HepG2 (cell line): ENCODE results near the gene DDX39B. TPM values are rescaled to one million over a fixed set of nuclear protein-coding genes. Genes with fewer than 3 reads are reported as not detected.

Experiments used
- ATAC-seq: fragments of 200-7000 bp; cut with Tn5 transposase; 3 replicates; pipeline ENCODE4 v1.9.1; 2020; ENCODE audit warnings: mild to moderate bottlenecking, moderate library complexity
- BruUV-seq: library from RNA; stranded (reverse); fragments of 400-500 nt; replicated peaks from 2 replicates; lab custom pipeline; 2021; lab: Mats Ljungman, UMichigan
- CTCF ChIA-PET: fragments of 300-600 bp; formaldehyde crosslinking; extraction: SDS; loops from one replicate; lab custom pipeline; 2021; ENCODE audit warnings: low total read pairs, inconsistent platforms, low intra/inter-chr PET ratio; lab: Yijun Ruan, JAX
- POLR2A ChIA-PET: fragments of 350-600 bp; sonication (Branson Sonifier 250); formaldehyde crosslinking; loops from one replicate; lab custom pipeline; 2020; ENCODE audit warnings: antibody characterized with exemption, inconsistent platforms; lab: Yijun Ruan, JAX
- DNase-seq: peaks from one replicate; pipeline ENCODE4 v3.0.0-alpha.2; 2015; ENCODE audit warnings: low spot score
- FAIRE-seq: peaks from 3 replicates; lab custom pipeline; 2011; peaks lifted over from hg19 to GRCh38; lab: Jason Lieb, UNC
- H2AFZ ChIP-seq: one replicate; pipeline ENCODE4 v1.6.1; 2011; ENCODE audit warnings: low read length, inconsistent platforms
- H3K27ac ChIP-seq: fragments of 300-600 bp; 3 replicates; pipeline ENCODE4 v1.8.0; 2011; ENCODE audit warnings: mixed run types, mild to moderate bottlenecking, mixed read lengths, low read length, inconsistent platforms; ENCODE audit not compliant: insufficient read depth; ENCODE audit errors: extremely low read length
- H3K27me3 ChIP-seq, 2 experiments: fragments of 200-600 bp in 1 of 2; 2 replicates in 1 of 2; 3 replicates in 1 of 2; pipeline versions ENCODE4 v1.6.0 to v1.8.0; 2011; ENCODE audit warnings: low read length in 2 of 2, mild to moderate bottlenecking in 2 of 2, moderate library complexity in 2 of 2, inconsistent platforms in 1 of 2; ENCODE audit not compliant: insufficient read depth in 2 of 2, control insufficient read depth in 1 of 2
- H3K36me3 ChIP-seq, 2 experiments: fragments of 200-600 bp in 1 of 2; replicated peaks in 1 of 2; 2 replicates in 1 of 2; 3 replicates in 1 of 2; pipeline versions ENCODE4 v1.5.1 to v1.8.0; 2011; ENCODE audit warnings: low read length in 2 of 2, inconsistent platforms in 1 of 2; ENCODE audit not compliant: insufficient read depth in 2 of 2, control insufficient read depth in 1 of 2
- H3K4me1 ChIP-seq: 2 replicates; pipeline ENCODE4 v1.5.1; 2012; ENCODE audit warnings: low read length, inconsistent platforms; ENCODE audit not compliant: insufficient read depth
- H3K4me2 ChIP-seq: 2 replicates; pipeline ENCODE4 v1.6.0; 2011; ENCODE audit warnings: low read depth, low read length, inconsistent platforms
- H3K4me3 ChIP-seq, 3 experiments: fragments of 200-600 bp in 1 of 3; sonication (generic), shearing (Covaris generic) in 1 of 3; replicated peaks in 1 of 3; 2 replicates each; pipeline ENCODE4 v1.5.1; 2011 to 2016; ENCODE audit warnings: low read length in 3 of 3, inconsistent platforms in 2 of 3, low read depth in 2 of 3, mild to moderate bottlenecking in 2 of 3, control low read depth in 1 of 3, mixed read lengths in 1 of 3; ENCODE audit not compliant: insufficient read depth in 1 of 3
- H3K79me2 ChIP-seq: one replicate; pipeline ENCODE4 v1.6.1; 2011; ENCODE audit warnings: low read length, inconsistent platforms; ENCODE audit not compliant: insufficient read depth
- H3K9ac ChIP-seq: 2 replicates; pipeline ENCODE4 v1.6.0; 2011; ENCODE audit warnings: mild to moderate bottlenecking, low read depth, low read length, inconsistent platforms; ENCODE audit not compliant: insufficient read depth
- H3K9me3 ChIP-seq: 2 replicates; pipeline ENCODE4 v1.5.1; 2012; ENCODE audit warnings: mild to moderate bottlenecking, low read length
- H4K20me1 ChIP-seq: 2 replicates; pipeline ENCODE4 v1.6.0; 2011; ENCODE audit warnings: inconsistent platforms, mild to moderate bottlenecking, low read length, moderate library complexity; ENCODE audit not compliant: insufficient read depth
- AGO2 ChIP-seq: fragments of 200-400 bp; formaldehyde crosslinking; optimal IDR thresholded peaks from 2 replicates; pipeline ENCODE3; 2017; ENCODE audit warnings: mild to moderate bottlenecking, low read depth, low read length, moderate library complexity
- BRF2 ChIP-seq: sonication (generic); formaldehyde crosslinking; IDR thresholded peaks from 2 replicates; pipeline ENCODE4 v1.8.1; 2022; ENCODE audit warnings: mild to moderate bottlenecking, missing genetic modification reagents
- CHD2 ChIP-seq: IDR thresholded peaks from 2 replicates; pipeline ENCODE4 v1.6.1; 2011; ENCODE audit warnings: low read depth, low read length, improper control_type of control experiment
- CREB1 ChIP-seq, 2 experiments: fragments of 450-650 bp in 1 of 2; IDR thresholded peaks; 2 replicates each; pipeline ENCODE4 v1.6.1; 2016 to 2017; ENCODE audit warnings: control low read depth in 1 of 2, mild to moderate bottlenecking in 1 of 2, missing compliant biosample characterization in 1 of 2, missing genetic modification characterization in 1 of 2
- CREM ChIP-seq, 2 experiments: sonication (generic) in 1 of 2; formaldehyde crosslinking in 1 of 2; IDR thresholded peaks; 2 replicates each; pipeline versions ENCODE4 v1.4.0 to v1.6.1; 2016 to 2020; ENCODE audit warnings: antibody characterized with exemption in 1 of 2, mild to moderate bottlenecking in 1 of 2, missing genetic modification reagents in 1 of 2
- NFRKB ChIP-seq: fragments of 450-650 bp; IDR thresholded peaks from 2 replicates; pipeline ENCODE4 v1.6.1; 2017
- RARG ChIP-seq: sonication (generic); formaldehyde crosslinking; IDR thresholded peaks from 2 replicates; pipeline ENCODE4 v1.4.0; 2020; ENCODE audit warnings: low read depth, mild to moderate bottlenecking, missing genetic modification reagents
- TEAD2 ChIP-seq: sonication (generic); formaldehyde crosslinking; IDR thresholded peaks from 2 replicates; pipeline ENCODE4 v1.9.0; 2021; ENCODE audit warnings: missing genetic modification reagents
- TRIM24 ChIP-seq: sonication (generic); formaldehyde crosslinking; IDR thresholded peaks from 2 replicates; pipeline ENCODE4 v1.8.0; 2022; ENCODE audit warnings: mild to moderate bottlenecking, missing genetic modification reagents
- WIZ ChIP-seq: sonication (generic); formaldehyde crosslinking; IDR thresholded peaks from 2 replicates; pipeline ENCODE4 v1.5.1; 2020; ENCODE audit warnings: mild to moderate bottlenecking, missing genetic modification reagents
- ZNF160 ChIP-seq: sonication (generic); formaldehyde crosslinking; IDR thresholded peaks from 2 replicates; pipeline ENCODE4 v1.8.0; 2022; ENCODE audit warnings: mild to moderate bottlenecking, inconsistent platforms, missing genetic modification reagents
- ZNF24 ChIP-seq: fragments of 450-650 bp; IDR thresholded peaks from 2 replicates; pipeline ENCODE4 v1.6.1; 2017; ENCODE audit warnings: antibody characterized with exemption, mild to moderate bottlenecking
- ZNF547 ChIP-seq: sonication (generic); formaldehyde crosslinking; IDR thresholded peaks from 2 replicates; pipeline ENCODE4 v1.5.1; 2020; ENCODE audit warnings: mild to moderate bottlenecking, missing genetic modification reagents
- ZSCAN20 ChIP-seq: sonication (generic); formaldehyde crosslinking; IDR thresholded peaks from 2 replicates; pipeline ENCODE4 v1.4.0; 2020; ENCODE audit warnings: missing genetic modification reagents, mild to moderate bottlenecking, borderline replicate concordance
- WGBS: methylation state at CpG from one replicate; pipeline ENCODE4 v1.1.6; 2017; ENCODE audit warnings: low lambda C conversion rate; 5-methylcytosine and 5-hydroxymethylcytosine counted together
- in situ Hi-C: cut with HindIII; loops from 2 replicates; pipeline ENCODE4 v1.10.0; 2017; ENCODE audit warnings: low pct_unique_long_range_greater_than_20kb; ENCODE audit not compliant: extremely low pct_ligation_motif_present
- intact Hi-C: fragments of 100-400 bp; cut with micrococcal nuclease; formaldehyde crosslinking; loops from one replicate; pipeline ENCODE4 v1.10.0; 2022; ENCODE audit not compliant: unreplicated experiment
- polyA plus RNA-seq, 8 experiments: library from polyadenylated mRNA; depleted of rRNA in 3 of 8; stranded (reverse) in 7 of 8; unstranded in 1 of 8; fragments of >200 nt; fragmentation: Illumina TruSeq in 4 of 8; extraction: Trizol in 4 of 8; gene quantifications; 2 replicates each; pipeline versions ENCODE4 v1.2.1 to v1.2.3, GENCODE V29; 2011 to 2016; ENCODE audit warnings: low read depth in 4 of 8, missing spikeins in 1 of 8, mixed read lengths in 1 of 8; ENCODE audit not compliant: insufficient read depth in 1 of 8
- total RNA-seq, 5 experiments: library from RNA; depleted of rRNA; stranded (reverse); fragments of >200 nt; fragmentation: Illumina TruSeq; extraction: Trizol; gene quantifications; 2 replicates each; pipeline ENCODE4 v1.2.3, GENCODE V29; 2016; ENCODE audit warnings: low read depth in 1 of 5

DDX39B gene
- total and polyA plus RNA-seq, 2 of the 13 experiments (the other 11 are each of a cell fraction or from before 2014, with no cell fraction given), result 570 to 678 TPM

GRCh38 chr6:31558318-31558625, 16.5 kb upstream of the DDX39B start:
- in situ Hi-C loops, result no loop called here
- H3K4me1 ChIP-seq, result no peaks in the 10 kb centered on the region
- ATAC-seq (no peak), DNase-seq (no peak), FAIRE-seq (no peak)
- 93% methylated on average over 8 of the region's 8 CpGs for WGBS
- no peaks in the 10 kb centered on the region for H3K9me3 ChIP-seq
- no TSS peak for BruUV-seq
- peaks cover 21 to 47% of the 10 kb centered on the region in 2 experiments; a peak in 4 of 5 replicates for H3K36me3 ChIP-seq
- POLR2A ChIA-PET, result no interaction called here
- no peak overlapping the region for H3K27ac ChIP-seq
- H3K27me3 ChIP-seq, result no peaks in the 10 kb centered on the region
- H3K9ac ChIP-seq, result no peak overlapping the region
- intact Hi-C loops, result no loop called here
- TF ChIP-seq ZSCAN20 (CRISPR knock-in tag), result no peak
- TF ChIP-seq AGO2, result peak; percentile 65
- TF ChIP-seq, all 625 proteins: peak for 1
- Histone ChIP-seq H3K79me2 (no peaks in the 10 kb centered on the region), H4K20me1 (no peaks in the 10 kb centered on the region), H2AFZ (no peak overlapping the region), H3K4me2 (no peak overlapping the region), H3K4me3 (no peak overlapping the region)
- CTCF ChIA-PET, result no interaction called here

DNA sequence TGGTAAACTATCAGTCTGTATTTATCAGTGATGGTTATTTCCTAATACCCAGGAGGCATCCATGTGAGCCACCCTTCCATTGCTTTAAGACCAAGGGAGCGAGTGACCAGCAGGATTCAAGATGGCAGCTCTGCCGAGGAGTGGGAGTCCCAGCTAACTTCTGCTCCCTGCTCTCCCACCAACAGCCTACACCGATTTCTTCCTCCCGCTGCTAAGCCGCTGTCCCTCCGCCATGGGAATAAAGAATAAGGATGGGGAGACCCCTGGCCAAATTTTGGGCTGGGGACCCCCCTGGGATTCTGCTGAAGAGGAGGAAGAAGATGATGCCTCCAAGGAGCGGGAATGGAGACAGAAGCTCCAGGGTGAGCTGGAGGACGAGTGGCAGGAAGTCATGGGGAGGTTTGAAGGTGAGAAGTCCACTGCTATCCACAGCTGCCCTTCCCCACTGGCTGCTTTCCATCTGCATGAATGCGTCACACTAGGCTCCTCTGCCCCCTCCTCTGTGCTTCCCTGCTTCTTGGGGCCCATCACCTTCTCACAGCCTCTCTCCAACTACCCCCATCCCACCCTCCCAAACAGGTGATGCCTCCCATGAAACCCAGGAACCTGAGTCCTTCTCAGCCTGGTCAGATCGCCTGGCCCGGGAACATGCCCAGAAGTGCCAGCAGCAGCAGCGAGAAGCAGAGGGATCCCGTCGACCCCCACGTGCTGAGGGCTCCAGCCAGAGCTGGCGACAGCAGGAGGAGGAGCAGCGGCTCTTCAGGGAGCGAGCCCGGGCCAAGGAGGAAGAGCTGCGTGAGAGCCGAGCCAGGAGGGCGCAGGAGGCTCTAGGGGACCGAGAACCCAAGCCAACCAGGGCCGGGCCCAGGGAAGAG, 15.9 kb upstream of the DDX39B start:
- H3K27me3 ChIP-seq, result no peaks in the 10 kb centered on the region
- no peak overlapping the region for H3K4me3 ChIP-seq
- in situ Hi-C loops, result no loop called here
- ATAC-seq (no peak; the same call in 2 of the 3 replicates), FAIRE-seq (no peak), DNase-seq (no peak)
- H3K4me1 ChIP-seq, result no peaks in the 10 kb centered on the region
- no peak overlapping the region for H3K27ac ChIP-seq
- intact Hi-C loops, result no loop called here
- no peak overlapping the region for H2AFZ ChIP-seq
- BruUV-seq, result no TSS peak
- H3K9me3 ChIP-seq, result no peaks in the 10 kb centered on the region
- H3K36me3 ChIP-seq, result peaks cover 21 to 52% of the 10 kb centered on the region in 2 experiments; a peak in 4 of 5 replicates
- no peak overlapping the region for H3K9ac ChIP-seq
- H4K20me1 ChIP-seq, result no peaks in the 10 kb centered on the region
- POLR2A ChIA-PET, result no interaction called here
- TF ChIP-seq CREB1 (IDR thresholded peaks at IDR 0.05), result no peak
- no peak for TF ChIP-seq CREB1 (CRISPR knock-in tag; IDR thresholded peaks at IDR 0.05)
- TF ChIP-seq NFRKB, result no peak
- TF ChIP-seq TEAD2 (CRISPR knock-in tag), result no peak
- no peak for TF ChIP-seq CREM (IDR thresholded peaks at IDR 0.05)
- TF ChIP-seq CREM (CRISPR knock-in tag; IDR thresholded peaks at IDR 0.05), result no peak
- TF ChIP-seq WIZ (CRISPR knock-in tag), result no peak
- TF ChIP-seq TRIM24 (CRISPR knock-in tag), result no peak
- TF ChIP-seq BRF2 (CRISPR knock-in tag), result no peak
- TF ChIP-seq CHD2, result no peak
- no peak for TF ChIP-seq ZNF547
- TF ChIP-seq ZNF160, result no peak
- no peak for TF ChIP-seq RARG (CRISPR knock-in tag)
- no peak for TF ChIP-seq ZNF24
- no peaks in the 10 kb centered on the region for H3K79me2 ChIP-seq
- no peak overlapping the region for H3K4me2 ChIP-seq
- WGBS, result 89% methylated on average over 24 of the region's 24 CpGs
- CTCF ChIA-PET, result no interaction called here
